KMS-11 (cell line): ENCODE results near the gene ZNF146.

Source experiments
- H2AFZ ChIP-seq: fragments of 200-600 bp; sonication (generic); 2 replicates; pipeline ENCODE4 v1.6.1; 2016; ENCODE audit warnings: antibody characterized with exemption, mixed run types, low read depth
- H3K27ac ChIP-seq: fragments of 200-600 bp; sonication (generic); 2 replicates; pipeline ENCODE4 v1.6.1; 2016; ENCODE audit warnings: mild to moderate bottlenecking, mixed run types
- H3K27me3 ChIP-seq: fragments of 200-600 bp; sonication (generic); 2 replicates; pipeline ENCODE4 v1.6.1; 2017; ENCODE audit warnings: mild to moderate bottlenecking, low read depth, mixed run types, moderate library complexity; ENCODE audit not compliant: insufficient read depth
- H3K36me3 ChIP-seq: fragments of 200-600 bp; sonication (generic); 2 replicates; pipeline ENCODE4 v1.6.1; 2017; ENCODE audit warnings: mild to moderate bottlenecking, mixed run types; ENCODE audit not compliant: insufficient read depth
- H3K4me1 ChIP-seq: fragments of 200-600 bp; sonication (generic); 2 replicates; pipeline ENCODE4 v1.6.1; 2016; ENCODE audit warnings: mild to moderate bottlenecking, low read depth, mixed run types; ENCODE audit not compliant: poor library complexity, severe bottlenecking
- H3K4me2 ChIP-seq: fragments of 200-600 bp; sonication (generic); 2 replicates; pipeline ENCODE4 v1.7.0; 2016; ENCODE audit warnings: mild to moderate bottlenecking, mixed run types
- H3K4me3 ChIP-seq: fragments of 200-600 bp; sonication (generic); IDR thresholded peaks from 2 replicates; pipeline ENCODE4 v1.6.1; 2017; ENCODE audit warnings: low read depth, low read length, mixed read lengths; ENCODE audit not compliant: insufficient read depth
- H3K79me2 ChIP-seq: fragments of 200-600 bp; sonication (generic); 2 replicates; pipeline ENCODE4 v1.6.1; 2016; ENCODE audit warnings: low read depth, mixed run types; ENCODE audit not compliant: insufficient read depth
- H3K9ac ChIP-seq: fragments of 200-600 bp; sonication (generic); 2 replicates; pipeline ENCODE4 v1.6.1; 2016; ENCODE audit warnings: mild to moderate bottlenecking, mixed run types
- H4K20me1 ChIP-seq: fragments of 200-600 bp; sonication (generic); 2 replicates; pipeline ENCODE4 v1.6.1; 2016; ENCODE audit warnings: mild to moderate bottlenecking, mixed run types; ENCODE audit not compliant: insufficient read depth
- TF ChIP-seq, protein P1 (sequence below): fragments of 200-600 bp; sonication (generic); conservative IDR thresholded peaks from 2 replicates; pipeline ENCODE4 v1.6.1; 2017; ENCODE audit warnings: low read depth, mild to moderate bottlenecking, antibody characterized with exemption, low read length, moderate library complexity, mixed read lengths

ZNF146 gene

DNA sequence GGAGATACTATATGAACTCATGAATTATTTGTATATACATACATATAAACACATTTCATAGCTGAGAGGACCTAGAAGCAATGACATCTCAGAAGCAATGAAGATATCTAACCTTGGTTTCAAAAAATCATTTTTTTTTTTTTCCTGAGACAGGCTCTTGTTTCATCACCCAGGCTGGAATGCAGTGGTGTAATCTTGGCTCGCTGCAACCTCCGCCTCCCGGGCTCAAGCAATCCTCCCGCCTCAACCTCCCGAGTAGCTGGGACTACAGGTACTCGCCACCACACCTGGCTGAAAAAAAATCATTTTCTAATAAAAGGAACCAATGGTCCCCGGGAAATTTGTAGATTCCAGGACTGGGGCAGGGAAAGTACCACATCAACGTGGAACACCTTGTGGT, 4.4 kb upstream of the ZNF146 start:
- H3K4me1 ChIP-seq = no peaks in the 10 kb centered on the region
- no peaks in the 10 kb centered on the region for H3K27me3 ChIP-seq
- TF ChIP-seq, protein P1, sequence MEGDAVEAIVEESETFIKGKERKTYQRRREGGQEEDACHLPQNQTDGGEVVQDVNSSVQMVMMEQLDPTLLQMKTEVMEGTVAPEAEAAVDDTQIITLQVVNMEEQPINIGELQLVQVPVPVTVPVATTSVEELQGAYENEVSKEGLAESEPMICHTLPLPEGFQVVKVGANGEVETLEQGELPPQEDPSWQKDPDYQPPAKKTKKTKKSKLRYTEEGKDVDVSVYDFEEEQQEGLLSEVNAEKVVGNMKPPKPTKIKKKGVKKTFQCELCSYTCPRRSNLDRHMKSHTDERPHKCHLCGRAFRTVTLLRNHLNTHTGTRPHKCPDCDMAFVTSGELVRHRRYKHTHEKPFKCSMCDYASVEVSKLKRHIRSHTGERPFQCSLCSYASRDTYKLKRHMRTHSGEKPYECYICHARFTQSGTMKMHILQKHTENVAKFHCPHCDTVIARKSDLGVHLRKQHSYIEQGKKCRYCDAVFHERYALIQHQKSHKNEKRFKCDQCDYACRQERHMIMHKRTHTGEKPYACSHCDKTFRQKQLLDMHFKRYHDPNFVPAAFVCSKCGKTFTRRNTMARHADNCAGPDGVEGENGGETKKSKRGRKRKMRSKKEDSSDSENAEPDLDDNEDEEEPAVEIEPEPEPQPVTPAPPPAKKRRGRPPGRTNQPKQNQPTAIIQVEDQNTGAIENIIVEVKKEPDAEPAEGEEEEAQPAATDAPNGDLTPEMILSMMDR = no peak
- no peak overlapping the region for H2AFZ ChIP-seq
- no peak overlapping the region for H3K9ac ChIP-seq
- H3K4me2 ChIP-seq = no peak overlapping the region
- H4K20me1 ChIP-seq = no peaks in the 10 kb centered on the region
- peaks cover 8% of the 10 kb centered on the region for H3K79me2 ChIP-seq
- no peaks in the 10 kb centered on the region for H3K36me3 ChIP-seq
- H3K4me3 ChIP-seq = no peak overlapping the region
- no peak overlapping the region for H3K27ac ChIP-seq

DNA sequence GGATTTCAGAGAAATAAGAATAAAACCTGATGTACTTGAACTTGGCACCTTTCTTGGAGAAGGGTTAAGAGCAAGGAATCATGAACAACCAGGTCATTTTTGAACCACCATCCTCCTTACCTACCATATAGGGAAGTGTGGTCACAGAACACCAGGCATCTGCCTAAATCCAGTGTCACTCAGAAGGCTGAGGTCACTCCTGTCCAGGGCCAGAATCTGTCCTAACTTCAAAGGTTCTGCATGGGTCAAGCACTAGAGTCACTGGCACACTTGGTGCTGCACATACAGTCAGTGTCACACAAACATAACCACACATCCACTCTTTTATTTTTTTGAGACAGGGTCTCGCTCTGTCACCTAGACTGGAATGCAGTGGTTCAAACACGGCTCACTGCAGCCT, 2.0 kb upstream of the ZNF146 start:
- Histone ChIP-seq H3K27me3 (no peaks in the 10 kb centered on the region), H3K4me3 (no peak overlapping the region), H2AFZ (no peak overlapping the region), H3K36me3 (no peaks in the 10 kb centered on the region), H3K79me2 (peaks cover 32% of the 10 kb centered on the region), H3K27ac (no peak overlapping the region), H4K20me1 (no peaks in the 10 kb centered on the region), H3K4me2 (no peak overlapping the region), H3K9ac (no peak overlapping the region), H3K4me1 (no peaks in the 10 kb centered on the region)
- TF ChIP-seq, protein P1 = no peak

DNA sequence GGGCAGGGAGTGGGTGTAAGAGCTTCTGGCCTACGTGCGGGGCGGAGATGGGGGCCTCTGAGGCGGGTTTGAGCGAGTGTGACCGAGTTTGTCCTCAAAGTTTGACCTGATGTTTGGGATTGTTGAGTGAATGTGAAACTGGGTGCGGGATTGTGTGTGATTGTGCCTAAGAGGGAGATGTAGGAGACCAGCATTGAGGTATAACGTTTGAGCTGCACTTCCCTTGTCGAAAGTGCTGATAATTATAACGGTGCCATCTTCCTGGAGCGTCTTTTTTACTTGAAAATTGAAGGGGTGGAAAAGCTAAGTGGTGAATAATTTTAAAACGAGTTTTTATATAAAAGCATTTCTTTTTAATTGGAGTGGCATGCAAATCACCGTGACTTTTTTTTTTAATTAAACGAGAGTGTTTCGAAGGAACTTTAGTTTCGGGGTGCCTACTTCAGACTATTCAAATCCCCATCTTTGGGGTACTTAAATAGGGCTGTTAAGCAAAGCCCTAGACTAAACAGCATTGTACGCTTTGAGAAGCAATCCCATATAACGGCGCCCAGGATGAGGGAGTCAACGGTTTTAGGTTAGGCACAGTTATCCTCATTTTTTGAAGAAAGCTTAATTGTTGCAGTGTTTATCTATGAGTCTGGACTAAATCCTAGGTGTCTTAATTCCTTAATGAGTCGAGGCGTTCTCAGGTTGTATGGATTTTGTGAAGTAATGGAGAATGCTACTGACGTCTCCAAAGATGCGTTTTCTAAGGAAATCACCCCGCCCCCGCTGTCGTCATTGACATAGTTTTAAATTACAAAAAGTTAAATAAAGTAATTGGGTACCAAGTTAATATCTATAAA, 594 bp downstream of the ZNF146 start:
- peak overlapping the region; percentile 80 for H3K27ac ChIP-seq
- peaks cover 10% of the 10 kb centered on the region; the same call in 1 of the 2 replicates for H3K36me3 ChIP-seq
- peaks cover 55% of the 10 kb centered on the region for H3K79me2 ChIP-seq
- H2AFZ ChIP-seq = peak overlapping the region; percentile 75
- H4K20me1 ChIP-seq = no peaks in the 10 kb centered on the region
- peak overlapping the region; percentile 89 for H3K9ac ChIP-seq
- H3K4me3 ChIP-seq = no peak overlapping the region
- no peaks in the 10 kb centered on the region for H3K27me3 ChIP-seq
- peak overlapping the region; percentile 40 for H3K4me2 ChIP-seq
- no peaks in the 10 kb centered on the region for H3K4me1 ChIP-seq
- TF ChIP-seq, protein P1 = no peak

DNA sequence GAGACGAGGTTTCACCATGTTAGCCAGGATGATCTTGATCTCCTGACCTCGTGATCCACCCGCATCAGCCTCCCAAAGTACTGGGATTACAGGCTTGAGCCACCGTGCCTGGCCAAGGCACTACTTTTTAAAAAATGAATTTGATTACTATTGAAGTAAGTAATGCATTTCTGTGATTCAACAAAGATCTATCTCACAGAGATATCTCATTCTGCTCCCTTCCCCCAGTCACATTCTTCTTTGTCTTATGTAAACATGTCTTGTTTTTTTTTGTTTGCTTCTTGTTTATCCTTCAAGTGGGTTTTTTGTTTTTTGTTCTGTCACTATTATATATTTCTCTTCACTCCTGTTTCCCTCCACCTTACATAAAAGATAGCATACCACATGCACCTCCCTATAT, 6.6 kb downstream of the ZNF146 start:
- Histone ChIP-seq H2AFZ (no peak overlapping the region), H3K4me3 (no peak overlapping the region), H3K9ac (no peak overlapping the region), H4K20me1 (no peaks in the 10 kb centered on the region), H3K36me3 (peaks cover 50% of the 10 kb centered on the region; the same call in 1 of the 2 replicates), H3K27me3 (no peaks in the 10 kb centered on the region), H3K27ac (no peak overlapping the region), H3K4me1 (no peaks in the 10 kb centered on the region), H3K4me2 (no peak overlapping the region), H3K79me2 (peaks cover 96% of the 10 kb centered on the region)
- TF ChIP-seq, protein P1 = no peak
